ENCODE results near the gene WASHC1.
"Not testable (repeated sequence)": the region's sequence is repeated elsewhere in the genome, so short reads cannot be mapped to it uniquely, and the experiment has no call there.

WASHC1 gene

DNA sequence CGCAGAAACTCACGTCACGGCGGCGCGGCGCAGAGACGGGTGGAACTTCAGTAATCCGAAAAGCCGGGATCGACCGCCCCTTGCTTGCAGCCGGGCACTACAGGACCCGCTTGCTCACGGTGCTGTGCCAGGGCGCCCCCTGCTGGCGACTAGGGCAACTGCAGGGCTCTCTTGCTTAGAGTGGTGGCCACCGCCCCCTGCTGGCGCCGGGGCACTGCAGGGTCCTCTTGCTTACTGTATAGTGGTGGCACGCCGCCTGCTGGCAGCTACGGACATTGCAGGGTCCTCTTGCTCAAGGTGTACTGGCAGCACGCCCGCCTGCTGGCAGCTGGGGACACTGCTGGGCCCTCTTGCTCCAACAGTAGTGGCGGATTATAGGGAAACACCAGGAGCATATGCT, 18.1 kb downstream of the WASHC1 start:
- not testable (repeated sequence) for H2AFZ ChIP-seq (ENCODE audit: low read depth, low read length); H3K27ac ChIP-seq (ENCODE audit: low read length); H3K79me2 ChIP-seq (ENCODE audit: insufficient read depth, low read length); ATAC-seq (ENCODE audit: insufficient read depth, low read depth); H3K9ac ChIP-seq (ENCODE audit: low read depth, low read length); H4K20me1 ChIP-seq (ENCODE audit: insufficient read depth, low read length); H3K9me3 ChIP-seq (ENCODE audit: insufficient read depth, low read length, severe bottlenecking); H3K4me1 ChIP-seq (ENCODE audit: insufficient read depth, low read length); H3K4me3 ChIP-seq (ENCODE audit: low read depth in 1 of 2, low read length in 2 of 2); H3K36me3 ChIP-seq (ENCODE audit: insufficient read depth, low read length); H3K27me3 ChIP-seq (ENCODE audit: insufficient read depth, low read length, poor library complexity); H3K4me2 ChIP-seq (ENCODE audit: insufficient read depth, low read length)
- peak; percentile 36 for TF ChIP-seq CTCF (IDR thresholded peaks at IDR 0.05; ENCODE audit: borderline replicate concordance, extremely low read depth, low read length, poor library complexity, severe bottlenecking)
- DNase-seq, result peak; percentile 69

DNA sequence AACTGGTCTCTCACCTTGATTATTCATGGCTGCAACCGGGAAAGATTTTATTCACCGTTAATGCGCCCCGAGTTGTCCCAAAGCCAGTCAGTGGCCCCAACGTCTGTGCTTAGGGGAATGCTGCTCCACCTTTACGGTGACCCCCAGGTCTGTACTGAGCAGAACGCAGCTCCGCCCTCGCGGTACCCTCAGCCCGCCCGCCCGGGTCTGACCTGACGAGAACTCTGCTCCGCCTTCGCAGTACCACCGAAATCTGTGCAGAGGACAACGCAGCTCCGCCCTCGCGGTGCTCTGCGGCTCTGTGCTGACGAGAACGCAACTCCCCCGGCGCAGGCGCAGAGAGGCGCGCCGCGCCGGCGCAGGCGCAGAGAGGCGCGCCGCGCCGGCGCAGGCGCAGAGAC, 18.6 kb downstream of the WASHC1 start:
- H2AFZ ChIP-seq (ENCODE audit: low read depth, low read length); H3K4me3 ChIP-seq (ENCODE audit: low read depth in 1 of 2, low read length in 2 of 2); H3K27me3 ChIP-seq (ENCODE audit: insufficient read depth, low read length, poor library complexity); H4K20me1 ChIP-seq (ENCODE audit: insufficient read depth, low read length); H3K4me1 ChIP-seq (ENCODE audit: insufficient read depth, low read length); H3K4me2 ChIP-seq (ENCODE audit: insufficient read depth, low read length); ATAC-seq (ENCODE audit: insufficient read depth, low read depth); H3K27ac ChIP-seq (ENCODE audit: low read length); H3K79me2 ChIP-seq (ENCODE audit: insufficient read depth, low read length); H3K9ac ChIP-seq (ENCODE audit: low read depth, low read length); H3K36me3 ChIP-seq (ENCODE audit: insufficient read depth, low read length); H3K9me3 ChIP-seq (ENCODE audit: insufficient read depth, low read length, severe bottlenecking): not testable (repeated sequence)
- DNase-seq, result peak; percentile 7

- not testable (repeated sequence) for H3K4me3 ChIP-seq (ENCODE audit: low read depth in 1 of 2, low read length in 2 of 2); H4K20me1 ChIP-seq (ENCODE audit: insufficient read depth, low read length); H2AFZ ChIP-seq (ENCODE audit: low read depth, low read length); H3K9me3 ChIP-seq (ENCODE audit: insufficient read depth, low read length, severe bottlenecking); H3K27me3 ChIP-seq (ENCODE audit: insufficient read depth, low read length, poor library complexity); H3K4me2 ChIP-seq (ENCODE audit: insufficient read depth, low read length); H3K4me1 ChIP-seq (ENCODE audit: insufficient read depth, low read length); H3K79me2 ChIP-seq (ENCODE audit: insufficient read depth, low read length); H3K27ac ChIP-seq (ENCODE audit: low read length); DNase-seq; H3K36me3 ChIP-seq (ENCODE audit: insufficient read depth, low read length); H3K9ac ChIP-seq (ENCODE audit: low read depth, low read length); ATAC-seq (ENCODE audit: insufficient read depth, low read depth)
Measured at GRCh38 chr9:10207-10606, 19.0 kb downstream of the WASHC1 start.

Data from DND-41 (cell line).